Endodermal cell (in vitro differentiated cells): Measurements from ENCODE around the gene OAS2. TPM values are rescaled to one million over a fixed set of nuclear protein-coding genes. Genes with fewer than 3 reads are reported as not detected.

Experiments used
- DNase-seq: peaks from one replicate; pipeline ENCODE4 v3.0.0-alpha.2; 2017
- H3K27ac ChIP-seq: 2 replicates; pipeline ENCODE4 v1.5.1; 2013; ENCODE audit warnings: mild to moderate bottlenecking, low read depth, low read length, moderate library complexity
- H3K27me3 ChIP-seq: 2 replicates; pipeline ENCODE4 v1.6.1; 2013; ENCODE audit warnings: mild to moderate bottlenecking, low read length, moderate library complexity; ENCODE audit not compliant: insufficient read depth, control insufficient read depth, poor library complexity, severe bottlenecking
- H3K36me3 ChIP-seq: 2 replicates; pipeline ENCODE4 v1.7.0; 2013; ENCODE audit warnings: mild to moderate bottlenecking, low read length, moderate library complexity; ENCODE audit not compliant: control insufficient read depth, insufficient read depth
- H3K4me1 ChIP-seq: one replicate; pipeline ENCODE4 v1.7.0; 2013; ENCODE audit warnings: low read length; ENCODE audit not compliant: control insufficient read depth, insufficient read depth
- H3K4me3 ChIP-seq: 2 replicates; pipeline ENCODE4 v1.5.1; 2013; ENCODE audit warnings: mild to moderate bottlenecking, low read length, moderate library complexity
- H3K9ac ChIP-seq: 2 replicates; pipeline ENCODE4 v1.6.1; 2013; ENCODE audit warnings: mild to moderate bottlenecking, low read length, moderate library complexity; ENCODE audit not compliant: poor library complexity, severe bottlenecking; ENCODE audit errors: extremely low read depth
- H3K9me3 ChIP-seq: 2 replicates; pipeline ENCODE4 v1.6.1; 2013; ENCODE audit warnings: mild to moderate bottlenecking, low read length, moderate library complexity; ENCODE audit not compliant: control insufficient read depth
- H3K27ac Mint-ChIP-seq: 2 replicates; pipeline ENCODE4 v1.8.0; 2020; ENCODE audit warnings: mixed read lengths
- H3K27me3 Mint-ChIP-seq: 2 replicates; pipeline ENCODE4 v1.8.0; 2021; ENCODE audit warnings: mild to moderate bottlenecking, mixed read lengths; ENCODE audit not compliant: insufficient read depth
- H3K36me3 Mint-ChIP-seq: 2 replicates; pipeline ENCODE4 v1.8.0; 2020; ENCODE audit warnings: low read depth, mixed read lengths
- H3K4me1 Mint-ChIP-seq: 2 replicates; pipeline ENCODE4 v1.8.0; 2020; ENCODE audit warnings: mixed read lengths
- H3K4me3 Mint-ChIP-seq: 2 replicates; pipeline ENCODE4 v1.8.0; 2020; ENCODE audit warnings: mild to moderate bottlenecking, moderate library complexity, mixed read lengths
- H3K9me3 Mint-ChIP-seq: 2 replicates; pipeline ENCODE4 v1.8.0; 2020; ENCODE audit warnings: mild to moderate bottlenecking, mixed read lengths
- CTCF ChIP-seq: fragments of 200-600 bp; sonication (generic); conservative IDR thresholded peaks from 2 replicates; pipeline ENCODE4 v1.5.0; 2021; ENCODE audit warnings: antibody characterized with exemption, mild to moderate bottlenecking
- WGBS, 2 experiments: methylation state at CpG; one replicate each; pipeline versions ENCODE4 v1.1.5 to v1.1.7; 2013; ENCODE audit warnings: missing lambda C conversion rate in 2 of 2, mixed read lengths in 1 of 2; ENCODE audit not compliant: insufficient coverage in 1 of 2, insufficient read length in 1 of 2; 5-methylcytosine and 5-hydroxymethylcytosine counted together
- total RNA-seq, 2 donors: library from RNA; stranded (reverse); fragmentation: NEBNext Ultra II Directional in 1 of 2; extraction: Animal tissue kit (Norgen Biotek cat#: 25700) in 1 of 2; gene quantifications; 2 replicates in 1 of 2; 3 replicates in 1 of 2; pipeline ENCODE4 v1.2.1, GENCODE V29; 2021

Gene OAS2
- total RNA-seq, 2 donors from 2014 or later = not detected

- Mint-ChIP-seq H3K27ac (no peak overlapping the region), H3K4me1 (no peaks in the 10 kb centered on the region), H3K36me3 (no peaks in the 10 kb centered on the region), H3K4me3 (no peak overlapping the region), H3K9me3 (peaks cover 15% of the 10 kb centered on the region), H3K27me3 (peaks cover 76% of the 10 kb centered on the region)
- Histone ChIP-seq H3K4me1 (no peaks in the 10 kb centered on the region), H3K27ac (no peak overlapping the region), H3K4me3 (no peak overlapping the region), H3K36me3 (no peaks in the 10 kb centered on the region), H3K9me3 (peaks cover 11% of the 10 kb centered on the region), H3K9ac (no peak overlapping the region), H3K27me3 (peaks cover 76% of the 10 kb centered on the region)
- 90 to 100% methylated on average over 1 to 3 of the region's 3 CpGs for WGBS, 2 experiments
- TF ChIP-seq CTCF = no peak
- no peak for DNase-seq
Observed at GRCh38 chr12:113022563-113023297, 44.4 kb downstream of the OAS2 start.

- peaks cover 66% of the 10 kb centered on the region for H3K27me3 ChIP-seq
- Mint-ChIP-seq H3K4me1 (peaks cover 2% of the 10 kb centered on the region), H3K27ac (no peak overlapping the region), H3K9me3 (peaks cover 21% of the 10 kb centered on the region), H3K4me3 (no peak overlapping the region), H3K36me3 (no peaks in the 10 kb centered on the region), H3K27me3 (peaks cover 65% of the 10 kb centered on the region)
- WGBS, 2 experiments = 71 to 91% methylated on average over 3 to 4 of the region's 4 CpGs
- H3K9me3 ChIP-seq = peaks cover 11% of the 10 kb centered on the region
- H3K27ac ChIP-seq = no peak overlapping the region
- TF ChIP-seq CTCF = no peak
- no peaks in the 10 kb centered on the region for H3K36me3 ChIP-seq
- no peak overlapping the region for H3K9ac ChIP-seq
- no peaks in the 10 kb centered on the region for H3K4me1 ChIP-seq
- H3K4me3 ChIP-seq = no peak overlapping the region
- DNase-seq = no peak
Observed at GRCh38 chr12:113027726-113028125, 49.4 kb downstream of the OAS2 start.

GRCh38 chr12:113030875-113031525 is 52.7 kb downstream of the OAS2 start:
- Histone ChIP-seq H3K27me3 (peaks cover 41% of the 10 kb centered on the region), H3K9ac (no peak overlapping the region), H3K36me3 (no peaks in the 10 kb centered on the region), H3K27ac (no peak overlapping the region), H3K4me1 (no peaks in the 10 kb centered on the region), H3K9me3 (peaks cover 11% of the 10 kb centered on the region), H3K4me3 (no peak overlapping the region)
- H3K4me1 Mint-ChIP-seq = peaks cover 2% of the 10 kb centered on the region
- no peaks in the 10 kb centered on the region for H3K36me3 Mint-ChIP-seq
- H3K9me3 Mint-ChIP-seq = peaks cover 25% of the 10 kb centered on the region
- no peak overlapping the region for H3K4me3 Mint-ChIP-seq
- no peak overlapping the region for H3K27ac Mint-ChIP-seq
- peaks cover 44% of the 10 kb centered on the region for H3K27me3 Mint-ChIP-seq
- peak; percentile 89 for DNase-seq
- TF ChIP-seq CTCF = peak; percentile 85
- 5 to 21% methylated on average over 4 to 9 of the region's 9 CpGs for WGBS, 2 experiments
